Superior temporal gyrus (tissue), 1 donor: Measurements from ENCODE around the gene IGLON5.

Experiments
- DNase-seq: peaks from one replicate; pipeline ENCODE4 v3.0.0-alpha.2; 2016; ENCODE audit errors: extremely low spot score

The IGLON5 gene

GRCh38 chr19:51317968-51318367, 6.5 kb downstream of the IGLON5 start:
- DNase-seq = no peak

- DNase-seq = no peak
Observed at GRCh38 chr19:51318687-51319648, 7.5 kb downstream of the IGLON5 start.

GRCh38 chr19:51319649-51320279, 8.3 kb downstream of the IGLON5 start:
- DNase-seq = no peak

- DNase-seq = no peak
Observed at GRCh38 chr19:51320280-51320657, 8.8 kb downstream of the IGLON5 start.

GRCh38 chr19:51321799-51322198, 10.4 kb downstream of the IGLON5 start:
- DNase-seq = no peak

- no peak for DNase-seq
Observed at GRCh38 chr19:51323481-51324166, 12.2 kb downstream of the IGLON5 start.

- no peak for DNase-seq
Observed at GRCh38 chr19:51324167-51324481, 12.7 kb downstream of the IGLON5 start.

GRCh38 chr19:51325161-51325976, 13.9 kb downstream of the IGLON5 start:
- DNase-seq = no peak

- DNase-seq = no peak
Observed at GRCh38 chr19:51326216-51327065, 15.0 kb downstream of the IGLON5 start.

- DNase-seq = no peak
Observed at GRCh38 chr19:51327066-51328001, 15.9 kb downstream of the IGLON5 start.

- DNase-seq = no peak
Observed at GRCh38 chr19:51329411-51329810, 18.0 kb downstream of the IGLON5 start.

- DNase-seq = no peak
Observed at GRCh38 chr19:51330366-51330765, 18.9 kb downstream of the IGLON5 start.

- DNase-seq = no peak
Observed at GRCh38 chr19:51331193-51331592, 19.7 kb downstream of the IGLON5 start.

GRCh38 chr19:51331716-51332115, 20.3 kb downstream of the IGLON5 start:
- no peak for DNase-seq

GRCh38 chr19:51333836-51334460, 22.5 kb downstream of the IGLON5 start:
- DNase-seq = no peak

- no peak for DNase-seq
Observed at GRCh38 chr19:51337141-51337860, 25.9 kb downstream of the IGLON5 start.

- no peak for DNase-seq
Observed at GRCh38 chr19:51337861-51338562, 26.6 kb downstream of the IGLON5 start.
